GM12878 (cell line): Measurements from ENCODE around the gene EHBP1.

Source experiments
- BHLHE40 ChIP-seq, 2 experiments: fragments of 450-650 bp in 1 of 2; IDR thresholded peaks; 2 replicates each; pipeline ENCODE4 v1.6.1; 2011 to 2017; ENCODE audit warnings: low read depth in 2 of 2, borderline replicate concordance in 1 of 2, improper control_type of control experiment in 1 of 2, low read length in 1 of 2, mild to moderate bottlenecking in 1 of 2
- CEBPB ChIP-seq, 2 experiments: fragments of 150-350 bp in 1 of 2; IDR thresholded peaks; 2 replicates each; pipeline ENCODE4 v1.6.1; 2012 to 2014; ENCODE audit warnings: low read depth in 2 of 2, low read length in 2 of 2, borderline replicate concordance in 1 of 2, inconsistent platforms in 1 of 2
- FOS ChIP-seq: IDR thresholded peaks from 3 replicates; pipeline ENCODE4 v1.6.1; 2011; ENCODE audit warnings: borderline replicate concordance; ENCODE audit not compliant: insufficient read length; ENCODE audit errors: extremely low read depth
- MAX ChIP-seq: IDR thresholded peaks from 2 replicates; pipeline ENCODE4 v1.6.1; 2012; ENCODE audit warnings: low read depth, low read length, improper control_type of control experiment
- NRF1 ChIP-seq: conservative IDR thresholded peaks from 2 replicates; pipeline ENCODE4 v1.6.1; 2011; ENCODE audit warnings: mild to moderate bottlenecking, low read depth, low read length, improper control_type of control experiment
- POLR2AphosphoS5 ChIP-seq: IDR thresholded peaks from 2 replicates; pipeline ENCODE4 v1.6.1; 2011; ENCODE audit warnings: mild to moderate bottlenecking, low read length, inconsistent platforms
- REST ChIP-seq: IDR thresholded peaks from 2 replicates; pipeline ENCODE4 v1.6.1; 2012; ENCODE audit warnings: mild to moderate bottlenecking, low read depth, low read length
- TF ChIP-seq, protein P1 (sequence below), 3 experiments: IDR thresholded peaks in 2 of 3; conservative IDR thresholded peaks in 1 of 3; 2 replicates each; pipeline ENCODE4 v1.5.1; 2011; ENCODE audit warnings: low read depth in 3 of 3, low read length in 3 of 3, mild to moderate bottlenecking in 3 of 3, control low read depth in 2 of 3, moderate library complexity in 2 of 3, inconsistent platforms in 1 of 3, mixed read lengths in 1 of 3; ENCODE audit not compliant: control insufficient read depth in 2 of 3, insufficient read depth in 1 of 3; ENCODE audit errors: extremely low read depth in 1 of 3

DNA sequence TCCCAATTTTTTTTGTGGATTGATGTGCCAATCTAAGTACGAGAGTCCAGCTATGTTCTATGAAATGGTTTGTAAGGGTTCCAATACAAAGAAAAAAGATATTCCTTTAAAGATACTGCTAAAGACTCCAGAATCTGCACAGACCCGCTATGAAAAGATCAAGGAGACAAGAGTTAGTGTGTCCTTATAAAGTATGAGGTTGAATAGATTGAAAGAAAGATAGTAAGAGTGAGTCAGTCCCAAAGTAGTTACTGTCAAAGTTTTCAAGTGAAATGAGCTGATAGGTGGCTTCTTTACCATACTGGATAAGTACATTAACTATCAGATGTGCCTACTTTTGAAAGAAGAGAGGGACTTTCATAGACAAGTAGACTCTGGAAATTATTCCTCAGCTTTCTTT, 17.9 kb upstream of the EHBP1 start:
- no peak for TF ChIP-seq CEBPB (IDR thresholded peaks at IDR 0.05; ENCODE audit: borderline replicate concordance in 1 of 2, low read depth in 2 of 2, low read length in 2 of 2)
- TF ChIP-seq POLR2AphosphoS5 = no peak
- no peak for TF ChIP-seq NRF1
- TF ChIP-seq, protein P1, sequence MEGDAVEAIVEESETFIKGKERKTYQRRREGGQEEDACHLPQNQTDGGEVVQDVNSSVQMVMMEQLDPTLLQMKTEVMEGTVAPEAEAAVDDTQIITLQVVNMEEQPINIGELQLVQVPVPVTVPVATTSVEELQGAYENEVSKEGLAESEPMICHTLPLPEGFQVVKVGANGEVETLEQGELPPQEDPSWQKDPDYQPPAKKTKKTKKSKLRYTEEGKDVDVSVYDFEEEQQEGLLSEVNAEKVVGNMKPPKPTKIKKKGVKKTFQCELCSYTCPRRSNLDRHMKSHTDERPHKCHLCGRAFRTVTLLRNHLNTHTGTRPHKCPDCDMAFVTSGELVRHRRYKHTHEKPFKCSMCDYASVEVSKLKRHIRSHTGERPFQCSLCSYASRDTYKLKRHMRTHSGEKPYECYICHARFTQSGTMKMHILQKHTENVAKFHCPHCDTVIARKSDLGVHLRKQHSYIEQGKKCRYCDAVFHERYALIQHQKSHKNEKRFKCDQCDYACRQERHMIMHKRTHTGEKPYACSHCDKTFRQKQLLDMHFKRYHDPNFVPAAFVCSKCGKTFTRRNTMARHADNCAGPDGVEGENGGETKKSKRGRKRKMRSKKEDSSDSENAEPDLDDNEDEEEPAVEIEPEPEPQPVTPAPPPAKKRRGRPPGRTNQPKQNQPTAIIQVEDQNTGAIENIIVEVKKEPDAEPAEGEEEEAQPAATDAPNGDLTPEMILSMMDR (IDR thresholded peaks at IDR 0.05 in 2 of 3, conservative IDR thresholded peaks at IDR 0.05 in 1 of 3; ENCODE audit: control insufficient read depth in 2 of 3, extremely low read depth in 1 of 3, insufficient read depth in 1 of 3, low read depth in 3 of 3, low read length in 3 of 3) = no peak
- TF ChIP-seq REST = no peak
- no peak for TF ChIP-seq BHLHE40 (IDR thresholded peaks at IDR 0.05; ENCODE audit: borderline replicate concordance in 1 of 2, low read depth in 2 of 2, low read length in 1 of 2)
- no peak for TF ChIP-seq FOS
- no peak for TF ChIP-seq MAX
